Ureter (tissue), 1 donor: ENCODE results near the gene ZNF488. TPM values are rescaled to one million over a fixed set of nuclear protein-coding genes. Genes with fewer than 3 reads are reported as not detected.

Source experiments
- DNase-seq: peaks from one replicate; pipeline ENCODE4 v3.0.0-alpha.2; 2020; ENCODE audit warnings: low spot score
- total RNA-seq: library from RNA; stranded (reverse); gene quantifications from one replicate; pipeline ENCODE4 v1.2.4, GENCODE V29; 2023
- donor health status: DM: yes; HTN: yes; CAD: no.

The ZNF488 gene
- total RNA-seq, 1 donor from 2014 or later: 1.8 TPM

DNA sequence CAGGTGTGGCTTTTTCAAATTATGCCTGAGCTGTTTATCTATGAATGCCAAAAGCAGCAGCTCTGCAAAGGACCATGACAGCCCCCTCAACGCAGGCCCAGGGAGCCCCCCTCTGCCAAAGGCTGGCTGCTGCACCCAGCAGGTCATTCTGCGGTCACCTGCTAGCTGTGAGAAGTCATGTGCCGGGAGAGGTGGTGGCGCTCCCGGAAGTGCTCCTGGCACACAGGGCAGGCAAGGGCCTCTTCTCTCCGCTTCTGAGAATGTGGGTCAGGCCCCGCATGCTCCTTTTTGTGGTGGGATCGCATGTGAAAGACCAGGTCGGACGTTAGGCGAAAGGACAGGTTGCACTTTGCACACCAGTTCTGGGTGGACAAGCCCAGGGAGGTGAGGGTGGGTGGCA lies 16.4 kb downstream of the ZNF488 start:
- no peak for DNase-seq

DNA sequence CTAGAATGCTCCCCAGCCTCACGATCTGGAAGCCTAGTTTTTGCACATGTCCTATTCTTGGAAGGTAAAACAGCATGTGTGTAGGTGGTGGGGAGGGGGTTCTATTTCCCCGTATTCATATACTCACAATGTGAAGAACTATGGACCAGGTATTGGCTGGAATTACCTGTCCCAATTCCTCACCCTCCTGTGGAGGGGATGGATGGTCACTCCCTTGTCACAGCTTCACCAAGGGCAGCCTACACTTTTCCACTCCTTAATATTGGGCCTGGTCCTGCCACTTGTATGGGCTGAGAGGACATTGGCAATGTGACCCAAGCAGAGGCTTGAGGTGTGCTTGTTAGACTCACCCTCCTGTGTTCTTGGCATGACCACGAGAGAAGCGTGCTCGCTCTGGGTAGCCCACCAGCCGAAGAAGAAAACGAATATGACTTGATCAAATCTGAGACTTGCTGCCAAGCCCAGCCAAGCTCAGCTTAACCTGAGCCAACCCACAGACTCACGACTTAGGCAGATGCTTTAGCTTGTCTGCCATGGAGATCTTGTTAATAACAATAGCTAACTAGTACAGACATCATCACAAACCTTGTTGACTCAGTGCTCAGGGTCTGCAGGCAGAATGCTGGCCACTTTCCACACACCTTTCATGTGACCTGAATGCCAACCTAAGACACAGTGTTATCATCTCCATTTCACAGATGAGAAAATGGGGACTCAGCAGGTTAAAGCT lies 17.2 kb downstream of the ZNF488 start:
- DNase-seq: no peak

DNA sequence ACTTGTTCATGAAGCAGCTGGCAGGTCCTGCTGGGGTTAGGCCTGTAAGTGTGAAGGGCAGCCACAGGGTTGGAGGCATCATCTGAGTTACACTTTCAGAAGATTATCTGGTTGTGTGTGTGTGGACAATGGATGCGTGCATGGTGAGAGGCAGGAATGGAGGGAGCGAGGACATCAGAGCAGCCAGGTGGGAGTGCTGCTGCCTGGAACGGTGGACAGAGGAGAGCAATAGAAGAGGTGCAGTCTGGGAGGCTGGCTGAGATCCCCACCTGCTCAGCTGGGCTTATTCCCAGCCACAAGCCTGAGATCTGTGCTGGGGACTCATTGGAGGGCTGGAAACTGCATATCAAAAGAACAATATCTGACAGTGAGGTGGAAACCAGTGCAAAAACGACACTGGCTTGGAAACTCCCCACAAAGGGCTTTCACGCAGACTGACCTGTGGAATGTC lies 17.9 kb downstream of the ZNF488 start:
- no peak for DNase-seq

DNA sequence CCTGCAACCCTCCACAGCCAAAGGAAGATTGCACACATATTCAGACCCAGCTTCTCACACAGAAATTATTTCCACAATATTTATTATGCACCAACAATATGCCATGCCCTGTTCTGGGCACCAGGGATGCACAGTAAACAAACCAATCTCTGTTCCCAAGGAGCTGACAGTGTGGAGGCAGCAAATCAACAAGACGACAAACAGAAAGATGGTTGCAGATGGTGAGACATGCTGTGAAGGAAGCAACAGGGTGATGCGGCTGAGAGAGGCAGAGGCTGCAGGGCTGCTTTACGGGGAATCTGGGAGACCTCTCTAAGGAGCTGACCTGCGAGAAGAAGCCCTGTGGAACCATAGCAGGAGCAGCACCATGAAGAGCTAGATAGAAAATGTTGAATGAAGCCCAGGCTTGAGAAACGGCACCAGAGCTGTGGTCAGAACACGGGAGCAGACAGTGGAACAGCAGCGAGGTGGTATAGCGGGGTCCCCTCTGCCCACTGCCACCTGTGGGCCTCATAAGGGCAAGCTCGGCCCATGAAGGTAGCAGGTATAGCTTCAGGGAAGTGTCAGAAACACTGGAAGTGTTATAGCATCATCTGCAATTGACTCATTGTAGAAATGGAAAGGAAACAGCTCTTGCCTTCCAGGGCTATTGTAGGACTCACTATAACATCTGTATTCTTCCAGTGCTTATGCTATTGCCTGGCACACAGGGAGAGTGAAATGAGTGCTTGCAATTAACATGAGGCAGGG lies 18.5 kb downstream of the ZNF488 start:
- no peak for DNase-seq

DNA sequence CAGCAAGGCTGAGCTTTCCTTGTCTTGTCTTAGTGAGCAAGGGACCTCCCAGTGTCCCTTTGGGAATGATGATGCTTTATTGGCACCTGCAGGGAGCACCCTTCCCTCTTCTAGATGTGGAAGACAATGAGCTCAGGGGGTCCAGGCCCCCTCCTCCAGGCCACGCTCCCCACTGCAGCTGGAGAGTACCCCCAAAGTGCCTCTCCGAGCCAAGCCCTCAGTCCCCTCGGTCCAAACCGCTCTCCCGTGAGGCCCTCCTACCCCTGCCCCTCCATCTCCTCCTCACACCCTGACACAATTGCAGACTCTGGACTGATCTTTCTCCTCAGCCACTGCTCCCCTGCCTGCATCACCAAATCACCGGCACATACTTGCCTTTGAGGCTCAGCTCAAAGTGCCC lies 19.2 kb downstream of the ZNF488 start:
- no peak for DNase-seq

DNA sequence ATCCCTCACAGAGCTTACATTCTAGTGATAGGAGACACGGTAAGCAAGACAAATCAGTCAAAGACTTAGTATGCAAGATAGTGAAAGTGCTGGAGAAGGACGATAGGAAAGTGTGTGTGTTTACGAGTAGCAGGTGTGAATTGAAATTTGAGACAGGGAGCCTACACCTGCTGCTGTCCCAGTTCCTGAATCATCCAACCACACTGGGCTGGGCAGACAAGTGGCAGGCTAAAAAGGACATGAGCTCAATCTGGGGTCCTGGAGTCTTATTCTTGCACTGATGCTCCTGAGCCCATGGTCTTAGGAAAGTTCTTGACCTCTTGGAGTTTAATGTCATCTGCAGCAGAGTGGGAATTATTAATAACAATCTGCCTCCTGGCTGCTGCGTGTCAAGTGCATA lies 19.7 kb downstream of the ZNF488 start:
- DNase-seq: no peak

DNA sequence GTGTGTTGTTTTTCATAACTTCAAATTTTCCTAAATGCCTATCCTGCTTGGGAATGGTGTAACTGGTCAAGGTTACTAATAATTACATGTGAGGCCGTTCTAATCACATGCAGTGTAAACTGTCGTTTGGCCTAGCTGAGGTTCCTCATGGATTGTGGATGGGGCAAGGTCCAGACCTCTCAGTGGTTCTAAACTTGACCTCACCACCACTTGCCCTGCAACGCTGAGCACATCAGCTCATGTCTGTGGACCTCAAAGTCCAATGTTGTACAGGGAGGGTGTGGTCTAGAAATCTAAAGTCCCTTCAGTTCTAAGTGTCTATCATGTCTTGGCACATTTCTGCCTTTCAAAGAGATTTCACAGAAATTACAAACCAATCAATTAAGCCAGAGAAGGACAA lies 20.3 kb downstream of the ZNF488 start:
- no peak for DNase-seq

DNA sequence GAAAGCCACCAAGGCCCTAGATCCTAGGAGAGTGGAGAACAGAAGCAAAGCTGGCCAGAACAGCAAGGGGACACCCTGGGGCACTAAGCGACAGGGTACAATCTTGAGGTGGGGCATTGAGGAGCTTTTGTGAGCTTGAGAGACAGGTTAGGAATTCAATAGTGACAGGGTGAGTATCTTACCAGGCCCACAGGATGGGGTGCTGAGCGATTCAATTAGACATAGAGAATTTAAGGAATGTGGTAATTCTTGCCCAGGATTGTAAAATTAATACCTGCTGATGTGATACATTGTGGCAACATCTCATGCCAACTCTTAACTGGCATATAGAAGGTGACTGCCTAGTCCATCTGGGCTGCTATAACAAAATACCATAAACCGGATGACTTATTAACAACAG lies 21.9 kb downstream of the ZNF488 start:
- DNase-seq: no peak

DNA sequence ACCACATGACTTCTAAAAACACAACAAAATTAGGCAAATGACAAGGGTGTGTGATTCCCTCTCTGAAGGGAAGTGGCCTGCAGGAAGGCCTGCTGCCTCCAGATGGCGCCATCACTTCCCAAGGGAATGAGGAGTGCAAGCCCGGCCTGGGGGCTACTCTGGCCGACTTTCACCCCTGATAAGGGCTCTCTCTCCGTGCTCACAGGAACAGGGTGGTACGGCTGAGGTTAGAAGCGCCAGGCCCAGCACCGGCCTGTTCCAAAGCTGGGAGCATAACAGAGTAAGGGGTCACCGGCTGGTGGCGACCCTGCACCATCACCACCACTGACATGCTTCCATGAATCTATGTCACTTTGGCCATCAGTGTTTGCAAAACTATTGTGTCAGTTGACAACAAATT lies 22.8 kb downstream of the ZNF488 start:
- no peak for DNase-seq

DNA sequence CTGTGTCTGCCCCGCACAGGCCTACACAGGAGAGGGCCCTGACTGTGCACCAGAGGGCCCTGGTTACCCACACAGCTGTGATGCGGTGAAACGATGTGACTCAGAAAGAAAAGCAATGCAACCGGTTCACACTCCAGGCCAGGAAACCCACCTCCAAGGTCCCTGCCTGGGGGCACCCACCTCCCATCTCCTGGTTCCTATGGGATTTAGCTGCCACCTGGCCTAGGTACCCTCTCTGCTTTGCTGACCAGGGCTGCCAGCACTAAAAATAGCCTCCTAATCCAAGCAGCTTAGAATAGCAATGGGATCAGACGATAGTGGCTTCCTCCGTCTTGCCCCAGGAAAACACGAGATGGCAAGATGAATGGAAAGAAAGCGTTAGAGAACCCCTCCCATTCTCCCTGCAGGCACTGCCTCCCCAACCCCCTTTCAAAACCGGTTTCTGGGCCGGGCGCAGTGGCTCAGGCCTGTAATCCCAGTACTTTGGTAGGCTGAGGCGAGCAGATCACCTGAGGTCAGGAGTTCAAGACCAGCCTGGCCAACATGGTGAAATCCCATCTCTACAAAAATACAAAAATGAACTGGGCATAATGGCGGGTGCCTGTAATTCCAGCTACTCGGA lies 23.6 kb downstream of the ZNF488 start:
- no peak for DNase-seq

DNA sequence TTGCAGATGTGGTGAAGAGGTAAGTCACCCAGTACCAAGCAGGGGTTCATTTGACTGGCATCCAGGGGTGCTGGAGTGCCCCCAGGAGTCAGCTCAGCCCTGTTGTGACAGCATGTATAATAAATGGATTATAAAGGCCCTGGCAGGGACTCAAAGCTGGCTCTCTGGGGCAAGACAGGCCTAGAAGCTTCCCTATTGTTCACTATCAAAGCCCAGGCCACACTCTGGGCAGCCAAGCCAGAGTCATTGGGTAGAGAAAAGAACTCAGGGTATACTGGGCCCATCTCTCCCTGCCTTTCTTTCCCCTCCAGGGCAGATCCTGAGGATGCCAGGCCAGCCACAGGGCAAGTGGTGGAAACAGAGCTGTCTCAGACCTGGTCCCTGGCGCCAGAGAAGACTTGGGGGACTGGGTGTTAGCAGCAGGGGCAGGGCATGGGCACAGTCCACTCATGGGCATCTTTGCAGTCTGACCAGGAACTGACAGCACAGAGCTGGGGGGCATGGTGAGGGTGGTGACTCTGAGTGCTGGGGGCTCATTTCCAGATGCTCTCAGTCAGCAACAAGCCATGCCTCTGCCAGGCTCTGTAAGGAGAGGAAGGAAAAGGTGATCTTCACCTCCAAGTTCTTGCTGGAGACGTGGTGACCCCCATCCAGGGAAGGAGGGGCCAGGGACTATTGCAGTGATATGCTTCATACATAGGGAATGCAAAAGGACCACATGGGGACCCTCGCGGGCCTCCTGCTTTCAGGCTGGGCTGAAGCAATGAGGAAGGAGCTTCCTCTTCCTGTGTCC lies 24.3 kb downstream of the ZNF488 start:
- no peak for DNase-seq

DNA sequence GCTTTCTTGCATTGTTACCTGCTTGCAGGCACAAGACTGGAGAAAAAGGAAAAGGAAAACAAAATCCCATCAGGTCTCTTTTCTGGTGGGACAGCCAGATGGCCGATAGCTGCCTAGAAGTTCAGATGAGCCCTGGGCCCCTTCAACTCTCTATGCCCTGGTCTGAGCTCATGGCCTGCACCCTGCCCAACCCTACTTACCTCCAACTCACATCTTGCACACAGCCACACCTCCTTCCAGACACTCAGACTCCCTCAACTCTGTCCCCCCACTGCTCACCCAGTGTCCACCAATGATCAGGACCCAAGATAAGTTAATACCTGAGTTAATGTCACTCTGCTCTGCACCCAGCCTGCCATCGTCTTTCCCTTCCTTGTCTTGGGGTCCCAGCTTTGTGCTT lies 25.0 kb downstream of the ZNF488 start:
- DNase-seq: no peak

DNA sequence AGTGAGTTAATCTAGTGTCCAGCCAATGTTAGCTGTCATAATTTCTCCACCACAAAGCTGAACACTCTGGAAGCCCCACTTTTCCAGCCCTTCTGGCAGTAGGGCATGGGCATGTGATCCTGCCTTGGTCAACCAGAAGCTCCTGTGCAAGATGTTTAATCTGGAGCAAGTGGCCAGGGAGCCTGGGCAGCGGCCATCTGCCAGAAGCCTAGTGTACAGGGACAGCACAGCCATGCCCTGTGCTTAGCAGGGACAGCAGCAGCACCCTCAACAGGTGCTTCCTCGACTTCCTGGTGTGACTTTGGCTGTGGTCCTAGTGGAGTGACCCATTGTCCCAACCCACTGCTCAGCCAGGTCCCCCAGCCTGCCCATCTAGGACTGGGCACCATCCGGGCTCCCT lies 25.6 kb downstream of the ZNF488 start:
- no peak for DNase-seq

DNA sequence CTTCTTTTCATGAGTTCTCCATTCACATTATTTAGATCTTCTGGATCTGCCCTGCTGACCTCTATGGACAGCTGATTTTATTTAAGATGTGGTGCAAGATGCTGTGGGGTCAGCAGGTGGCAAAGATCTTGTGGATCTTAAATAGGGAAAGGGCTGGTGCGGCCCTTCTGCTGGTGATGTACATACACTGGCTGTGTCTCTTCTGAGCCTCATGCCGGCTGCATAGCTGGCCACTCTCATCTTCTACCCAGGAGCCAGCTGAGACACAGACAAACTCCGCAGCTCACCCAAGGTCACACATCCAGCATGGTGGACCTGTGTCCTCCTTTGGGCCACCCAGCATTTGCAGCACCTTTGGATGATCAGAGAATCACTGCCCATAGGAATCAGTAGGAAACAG lies 26.2 kb downstream of the ZNF488 start:
- DNase-seq: no peak

DNA sequence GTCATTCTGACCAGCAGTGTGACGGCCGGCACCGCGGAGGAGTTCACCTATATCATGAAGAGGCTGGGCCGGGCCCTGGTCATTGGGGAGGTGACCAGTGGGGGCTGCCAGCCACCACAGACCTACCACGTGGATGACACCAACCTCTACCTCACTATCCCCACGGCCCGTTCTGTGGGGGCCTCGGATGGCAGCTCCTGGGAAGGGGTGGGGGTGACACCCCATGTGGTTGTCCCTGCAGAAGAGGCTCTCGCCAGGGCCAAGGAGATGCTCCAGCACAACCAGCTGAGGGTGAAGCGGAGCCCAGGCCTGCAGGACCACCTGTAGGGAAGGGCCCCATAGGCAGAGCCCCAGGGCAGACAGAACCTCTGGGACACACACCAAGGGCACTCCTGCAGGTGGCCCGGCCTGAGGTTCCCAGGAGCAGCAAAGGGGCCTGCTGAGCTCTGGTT lies 26.9 kb downstream of the ZNF488 start:
- no peak for DNase-seq

DNA sequence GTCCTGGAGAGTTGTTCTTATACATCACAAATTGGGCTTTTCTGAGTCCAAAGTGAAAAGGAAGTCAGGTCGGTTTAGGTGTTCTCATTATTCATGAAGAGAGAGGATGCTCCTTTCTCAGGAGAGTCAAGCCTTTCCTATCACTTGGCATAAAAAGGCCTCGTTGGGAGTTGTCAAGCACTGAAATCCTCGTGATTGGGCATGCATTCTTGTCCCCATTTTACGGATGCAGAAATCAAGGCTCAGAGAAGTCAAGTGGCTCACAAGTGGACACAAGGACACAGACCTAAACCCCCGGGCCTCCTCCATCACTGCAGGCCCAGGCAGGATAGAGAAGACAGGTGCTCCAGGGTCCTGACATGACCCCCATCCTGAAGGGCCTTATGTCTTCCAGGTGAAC lies 27.4 kb downstream of the ZNF488 start:
- DNase-seq: no peak

DNA sequence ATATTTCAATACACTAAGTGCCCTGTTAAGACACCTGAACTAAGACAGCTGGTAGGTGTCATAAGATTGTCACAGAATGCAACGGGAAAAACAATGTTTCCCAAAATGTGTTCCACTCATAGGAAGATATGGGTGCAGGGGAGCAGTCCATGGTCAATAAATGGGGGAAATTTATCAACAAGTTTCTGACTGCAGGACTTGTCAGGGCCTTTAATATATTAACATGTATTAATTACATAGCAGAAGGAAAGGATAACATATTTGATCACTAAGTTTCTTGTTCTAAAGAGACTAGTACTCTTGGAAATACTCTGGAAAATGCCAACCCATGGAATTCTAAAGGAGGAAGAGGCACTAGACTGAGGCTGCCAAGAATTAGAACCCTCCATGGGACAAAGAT lies 29.2 kb downstream of the ZNF488 start:
- DNase-seq: no peak

DNA sequence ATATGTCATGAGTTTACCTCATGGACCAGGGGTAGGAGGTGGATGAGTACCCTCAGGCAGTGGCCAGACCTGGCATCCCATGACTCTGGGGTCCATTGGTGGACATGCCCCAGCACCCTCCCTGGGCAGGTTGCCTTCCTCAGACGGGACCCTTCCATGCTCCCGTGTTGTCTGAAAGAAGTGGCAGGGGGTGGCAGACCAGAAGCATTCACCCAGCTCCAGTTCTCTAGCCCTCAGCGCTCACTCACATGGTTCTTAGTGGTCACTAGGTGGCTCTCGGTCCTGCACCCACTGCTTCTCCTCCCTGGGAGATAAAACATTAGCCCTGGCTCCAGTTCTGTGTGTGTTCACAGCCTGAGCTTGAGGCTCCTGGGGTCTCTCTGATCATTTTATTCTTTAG lies 29.9 kb downstream of the ZNF488 start:
- DNase-seq: no peak

DNA sequence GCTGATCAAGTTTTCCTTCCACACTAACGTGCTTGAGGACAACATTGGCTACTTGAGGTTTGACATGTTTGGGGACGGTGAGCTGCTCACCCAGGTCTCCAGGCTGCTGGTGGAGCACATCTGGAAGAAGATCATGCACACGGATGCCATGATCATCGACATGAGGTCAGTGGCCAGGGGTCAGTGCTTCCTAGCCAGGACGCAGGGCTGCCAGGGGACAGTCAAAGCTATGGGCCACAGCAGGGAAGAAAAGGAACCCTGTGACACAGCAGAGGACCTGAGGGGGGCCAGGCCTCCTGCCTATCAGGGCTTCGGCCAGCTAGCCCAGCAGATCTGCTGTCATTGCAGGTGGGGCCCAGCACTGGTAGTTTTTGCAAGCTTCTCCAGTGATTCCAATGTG lies 30.7 kb downstream of the ZNF488 start:
- DNase-seq: no peak

DNA sequence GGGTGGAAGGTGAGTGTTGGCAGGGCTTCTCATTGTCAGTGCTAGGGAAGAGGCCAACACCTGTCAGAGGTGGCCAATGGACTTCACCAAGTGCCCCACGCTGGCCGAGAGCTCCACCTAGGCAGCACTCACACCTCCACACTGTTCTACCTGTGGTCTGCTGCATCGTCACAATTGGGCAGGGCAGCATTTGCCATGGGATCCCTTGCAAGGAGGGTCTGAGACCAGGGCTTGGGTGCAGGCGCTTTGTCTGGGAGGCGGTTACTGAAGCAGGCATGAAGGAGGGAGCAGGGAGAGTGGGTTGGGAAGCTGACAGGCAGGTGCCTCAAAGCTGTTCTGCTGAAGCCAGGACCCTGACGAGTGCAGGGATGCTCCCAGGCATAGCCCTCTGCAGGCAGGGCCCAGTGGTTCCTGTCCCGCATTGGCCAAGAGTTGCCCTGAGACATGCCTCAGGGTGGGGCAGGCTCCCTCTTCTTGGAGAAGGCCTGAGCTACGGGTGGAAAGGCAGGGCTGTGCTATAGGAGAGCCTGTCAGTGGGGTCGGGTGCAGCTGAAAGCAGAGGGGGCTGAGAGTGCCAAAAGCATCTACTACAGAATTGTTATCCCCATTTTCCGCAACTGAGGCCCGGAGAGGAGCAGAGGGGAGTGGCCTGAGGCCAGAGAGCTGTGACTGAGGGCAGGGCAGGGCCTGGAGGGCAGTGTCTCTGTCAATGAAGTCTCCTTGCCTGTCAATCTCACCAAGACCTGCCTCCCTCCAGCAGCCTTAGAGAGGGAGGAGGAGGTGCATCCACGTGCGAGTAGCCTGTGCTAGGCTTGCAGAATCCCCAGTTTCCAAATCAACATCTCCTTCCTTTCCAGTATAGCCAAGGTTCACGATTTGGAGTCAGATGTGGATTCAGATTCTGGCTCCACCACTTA lies 31.9 kb downstream of the ZNF488 start:
- no peak for DNase-seq
